NB4 (cell line): ENCODE measurements around the gene SPATA46.

Experiments
- DNase-seq: peaks from one replicate; pipeline ENCODE4 v3.0.0; 2010; ENCODE audit warnings: low read depth
- H3K4me3 ChIP-seq: one replicate; pipeline ENCODE4 v1.5.1; 2011; ENCODE audit warnings: mild to moderate bottlenecking, low read depth, low read length, moderate library complexity
- MYC ChIP-seq: IDR thresholded peaks from 2 replicates; pipeline ENCODE4 v1.6.1; 2011; ENCODE audit warnings: low read depth, low read length
- POLR2A ChIP-seq: IDR thresholded peaks from 2 replicates; pipeline ENCODE4 v1.6.1; 2011; ENCODE audit warnings: mild to moderate bottlenecking; ENCODE audit not compliant: insufficient read length; ENCODE audit errors: extremely low read depth
- TF ChIP-seq, protein P1 (sequence below): IDR thresholded peaks from 2 replicates; pipeline ENCODE4 v1.6.1; 2011; ENCODE audit warnings: low read depth, low read length
- TF ChIP-seq, protein P2 (sequence below): IDR thresholded peaks from one replicate; pipeline ENCODE4 v1.5.1; 2012; ENCODE audit warnings: low read depth, low read length

SPATA46 gene

DNA sequence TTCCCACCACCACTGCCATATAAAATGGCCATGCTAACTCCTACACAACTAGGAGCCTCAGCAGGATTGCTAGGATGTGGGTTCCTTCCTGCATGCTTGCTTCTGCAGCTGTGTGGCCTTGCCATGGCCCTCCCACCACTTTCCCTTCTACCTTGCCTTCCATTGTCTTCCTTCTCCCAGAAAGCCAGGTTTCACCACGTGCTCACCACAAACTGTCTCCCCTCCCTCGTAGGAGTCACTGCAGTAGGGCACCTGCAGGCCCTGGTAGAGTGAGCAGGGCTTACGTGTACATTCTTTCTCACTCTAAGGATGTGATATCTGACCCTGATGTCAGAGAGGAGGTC lies 8.6 kb upstream of the SPATA46 start:
- no peak overlapping the region for H3K4me3 ChIP-seq
- TF ChIP-seq, protein P1, sequence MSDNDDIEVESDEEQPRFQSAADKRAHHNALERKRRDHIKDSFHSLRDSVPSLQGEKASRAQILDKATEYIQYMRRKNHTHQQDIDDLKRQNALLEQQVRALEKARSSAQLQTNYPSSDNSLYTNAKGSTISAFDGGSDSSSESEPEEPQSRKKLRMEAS, result no peak
- TF ChIP-seq, protein P2, sequence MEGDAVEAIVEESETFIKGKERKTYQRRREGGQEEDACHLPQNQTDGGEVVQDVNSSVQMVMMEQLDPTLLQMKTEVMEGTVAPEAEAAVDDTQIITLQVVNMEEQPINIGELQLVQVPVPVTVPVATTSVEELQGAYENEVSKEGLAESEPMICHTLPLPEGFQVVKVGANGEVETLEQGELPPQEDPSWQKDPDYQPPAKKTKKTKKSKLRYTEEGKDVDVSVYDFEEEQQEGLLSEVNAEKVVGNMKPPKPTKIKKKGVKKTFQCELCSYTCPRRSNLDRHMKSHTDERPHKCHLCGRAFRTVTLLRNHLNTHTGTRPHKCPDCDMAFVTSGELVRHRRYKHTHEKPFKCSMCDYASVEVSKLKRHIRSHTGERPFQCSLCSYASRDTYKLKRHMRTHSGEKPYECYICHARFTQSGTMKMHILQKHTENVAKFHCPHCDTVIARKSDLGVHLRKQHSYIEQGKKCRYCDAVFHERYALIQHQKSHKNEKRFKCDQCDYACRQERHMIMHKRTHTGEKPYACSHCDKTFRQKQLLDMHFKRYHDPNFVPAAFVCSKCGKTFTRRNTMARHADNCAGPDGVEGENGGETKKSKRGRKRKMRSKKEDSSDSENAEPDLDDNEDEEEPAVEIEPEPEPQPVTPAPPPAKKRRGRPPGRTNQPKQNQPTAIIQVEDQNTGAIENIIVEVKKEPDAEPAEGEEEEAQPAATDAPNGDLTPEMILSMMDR, result no peak
- no peak for TF ChIP-seq POLR2A
- TF ChIP-seq MYC, result no peak
- no peak for DNase-seq

DNA sequence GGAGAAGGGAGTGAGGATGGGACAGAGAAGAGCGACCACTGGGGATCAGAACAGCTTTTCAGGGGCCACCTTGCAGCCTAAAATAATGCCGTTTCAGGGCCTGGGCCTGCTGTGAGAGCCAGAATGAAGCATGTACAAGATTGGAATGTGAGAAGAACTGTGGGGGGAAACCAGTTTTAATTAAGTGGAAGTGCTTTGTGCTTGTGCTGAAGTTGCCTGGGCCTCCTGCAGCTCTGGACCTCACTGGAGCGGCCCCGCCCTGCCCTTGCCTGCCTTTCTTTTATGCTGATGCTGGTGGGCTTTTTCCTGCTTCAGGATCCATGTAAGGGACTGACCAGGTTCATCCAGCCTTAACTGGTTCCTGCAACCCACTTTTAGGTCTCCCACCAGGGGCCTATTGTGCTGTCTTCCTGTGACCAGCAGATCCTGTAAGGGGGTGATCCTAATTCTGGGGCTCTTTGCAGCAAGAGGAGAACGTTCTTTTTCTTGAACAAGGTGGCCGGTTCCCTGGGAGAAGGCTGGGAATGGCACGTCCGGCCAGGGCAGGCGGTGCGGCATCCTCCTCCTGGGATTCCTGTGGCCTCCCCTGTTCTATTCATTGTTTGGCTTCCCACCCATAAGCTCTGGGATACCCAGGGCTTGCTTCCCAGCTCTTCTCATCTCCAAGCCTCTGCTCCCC lies 8.1 kb upstream of the SPATA46 start:
- DNase-seq, result no peak
- no peak overlapping the region for H3K4me3 ChIP-seq
- TF ChIP-seq POLR2A (no peak), MYC (no peak)
- TF ChIP-seq, protein P1, result no peak
- TF ChIP-seq, protein P2, result no peak

DNA sequence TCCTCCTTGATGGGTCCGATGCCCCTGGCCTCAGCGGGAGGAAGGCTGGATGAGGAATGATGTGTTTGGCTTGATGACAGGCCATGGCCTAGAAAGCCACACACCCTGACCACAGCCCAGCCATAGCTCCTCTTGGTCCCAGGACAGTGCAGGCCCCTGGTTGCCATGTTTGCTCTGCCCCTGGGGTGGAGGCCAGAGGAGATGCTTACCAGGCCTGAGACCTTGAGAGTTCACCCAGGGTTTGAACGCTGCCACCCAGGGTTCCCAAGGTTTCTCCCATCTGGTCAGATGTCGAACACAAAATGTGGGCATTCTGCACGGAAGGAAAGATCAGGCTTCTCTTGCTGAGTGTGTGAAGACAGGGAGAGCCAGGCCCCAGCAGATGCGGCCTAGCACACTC lies 7.5 kb upstream of the SPATA46 start:
- H3K4me3 ChIP-seq, result no peak overlapping the region
- TF ChIP-seq MYC (no peak), POLR2A (no peak)
- TF ChIP-seq, protein P1, result no peak
- TF ChIP-seq, protein P2, result no peak
- DNase-seq, result no peak

DNA sequence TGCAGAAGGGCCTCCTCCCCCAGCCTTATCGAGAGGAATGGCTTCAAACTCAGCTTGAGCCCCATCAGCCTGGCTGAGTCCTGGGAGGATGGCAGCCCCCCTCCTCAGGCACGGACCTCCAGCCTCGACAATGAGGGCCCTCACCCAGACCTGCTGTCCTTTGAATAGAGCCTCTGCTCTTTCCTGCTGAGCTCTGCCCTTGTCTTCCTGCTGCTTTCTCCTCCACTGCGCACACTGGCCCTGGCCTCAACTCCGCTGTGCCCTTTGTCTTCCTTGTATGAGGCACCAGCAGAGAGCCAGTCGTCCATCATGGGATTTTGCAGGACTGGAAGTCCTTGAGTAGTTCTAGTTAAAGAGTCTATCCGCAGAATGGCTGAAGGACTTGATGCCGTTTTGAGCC lies 6.9 kb upstream of the SPATA46 start:
- no peak overlapping the region for H3K4me3 ChIP-seq
- DNase-seq, result no peak
- no peak for TF ChIP-seq POLR2A
- no peak for TF ChIP-seq MYC

DNA sequence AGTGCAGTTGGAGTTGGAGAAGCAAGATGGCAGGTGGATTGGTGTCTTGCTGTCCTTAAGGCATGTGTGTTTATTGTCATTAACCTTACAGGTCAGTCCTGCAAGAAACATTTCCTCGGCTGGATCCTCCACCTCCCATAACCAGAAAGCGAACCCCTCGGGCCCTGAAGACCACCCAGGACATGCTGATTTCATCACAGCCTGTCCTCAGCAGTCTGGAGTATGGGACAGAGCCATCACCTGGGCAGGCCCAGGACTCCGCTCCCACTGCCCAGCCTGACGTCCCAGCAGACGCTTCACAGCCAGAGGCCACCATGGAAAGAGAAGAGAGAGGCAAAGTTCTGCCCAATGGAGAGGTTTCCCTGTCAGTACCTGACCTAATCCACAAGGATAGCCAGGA lies 6.4 kb upstream of the SPATA46 start:
- DNase-seq, result no peak
- TF ChIP-seq POLR2A (no peak), MYC (no peak)
- TF ChIP-seq, protein P1, result no peak
- TF ChIP-seq, protein P2, result no peak
- no peak overlapping the region for H3K4me3 ChIP-seq

DNA sequence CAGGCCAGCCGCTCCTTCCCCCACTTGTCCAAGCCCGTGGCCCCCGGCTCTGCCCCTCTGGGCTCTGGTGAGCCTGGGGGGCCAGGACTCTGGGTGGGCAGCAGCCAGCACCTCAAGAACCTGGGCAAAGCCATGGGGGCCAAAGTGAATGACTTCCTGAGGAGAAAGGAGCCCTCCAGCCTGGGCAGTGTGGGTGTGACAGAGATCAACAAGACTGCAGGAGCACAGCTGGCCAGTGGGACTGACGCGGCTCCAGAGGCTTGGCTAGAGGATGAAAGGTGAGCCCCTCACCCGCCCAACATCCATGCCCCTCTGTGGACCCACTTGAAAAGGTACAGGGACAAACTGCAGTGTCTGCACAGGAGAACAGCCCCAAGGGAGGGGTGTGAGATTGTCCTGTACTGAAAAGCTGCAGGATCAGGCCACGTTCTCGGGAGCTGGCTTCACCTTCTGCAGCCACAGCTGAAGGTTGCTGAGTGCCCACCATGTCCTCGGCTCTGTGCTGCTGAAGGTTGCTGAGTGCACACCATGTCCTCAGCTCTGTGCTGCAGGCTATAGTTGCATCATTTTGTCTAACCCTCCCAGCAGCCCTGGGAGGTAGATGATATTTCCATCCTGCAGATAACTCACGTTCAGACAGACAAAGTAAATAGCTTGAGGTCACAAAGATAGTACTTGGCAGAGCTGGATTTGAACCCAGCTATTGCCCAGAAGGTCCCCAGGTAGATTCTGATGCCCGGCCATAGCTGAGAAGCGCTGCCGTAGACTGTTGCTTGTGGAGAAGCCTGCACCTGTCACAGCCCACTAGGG lies 5.5 kb upstream of the SPATA46 start:
- DNase-seq, result no peak
- no peak overlapping the region for H3K4me3 ChIP-seq
- TF ChIP-seq POLR2A, result no peak
